GM23338 (cell line): ENCODE results near the gene CACNA2D1.

ENCODE experiments used
- CREB1 ChIP-seq: fragments of 250-450 bp; sonication (Bioruptor Pico); IDR thresholded peaks from 2 replicates; pipeline ENCODE4 v1.5.0; 2020; ENCODE audit warnings: low read depth, mild to moderate bottlenecking, moderate library complexity
- CTCF ChIP-seq, 2 experiments: fragments of 200-600 bp in 1 of 2; sonication (generic) in 1 of 2; conservative IDR thresholded peaks; 2 replicates each; pipeline versions ENCODE4 v1.5.1 to v1.6.1; 2016 to 2017; ENCODE audit warnings: antibody characterized with exemption in 2 of 2, low read depth in 2 of 2, mild to moderate bottlenecking in 2 of 2, moderate library complexity in 1 of 2
- EZH2 ChIP-seq: fragments of 200-600 bp; sonication (generic); IDR thresholded peaks from one replicate; pipeline ENCODE4 v1.8.0; 2017; ENCODE audit warnings: antibody characterized with exemption, mild to moderate bottlenecking, low read depth; ENCODE audit not compliant: unreplicated experiment

DNA sequence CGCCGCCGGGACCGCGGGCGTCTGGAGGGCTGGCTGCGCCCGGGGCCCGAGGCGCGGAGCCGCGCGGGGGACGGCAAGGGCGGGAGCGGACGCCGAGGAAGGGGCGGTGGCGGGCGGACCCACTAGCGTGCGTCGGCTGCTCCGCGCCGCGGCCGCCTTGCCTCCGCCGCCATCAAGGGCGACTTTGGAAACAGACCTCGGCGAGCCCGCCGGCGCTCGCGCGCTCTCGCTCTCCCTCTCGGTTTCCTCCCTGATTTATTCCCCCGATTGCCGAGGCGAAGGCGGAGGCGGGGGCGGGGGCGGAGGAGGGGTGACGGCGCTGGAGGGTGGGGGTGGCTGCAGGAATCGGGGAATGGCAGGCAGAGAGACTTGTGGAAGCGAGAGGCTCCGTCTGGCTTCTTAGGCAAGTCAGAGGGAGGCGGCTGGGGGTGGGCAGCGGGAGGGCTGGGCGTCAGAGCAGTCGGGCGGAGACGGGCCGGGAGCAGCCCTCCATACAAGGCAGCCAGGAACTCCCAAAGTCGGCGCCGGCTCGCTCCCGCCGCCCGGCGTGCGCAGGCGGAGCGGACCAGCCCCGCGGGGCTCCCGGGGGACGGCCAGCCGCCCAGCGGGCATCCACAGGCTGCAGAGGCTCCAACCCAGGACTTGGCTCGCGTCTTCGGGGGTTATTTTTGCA, at the start of gene CACNA2D1:
- no peak for TF ChIP-seq CTCF (conservative IDR thresholded peaks at IDR 0.05; ENCODE audit: low read depth in 2 of 2)
- no peak for TF ChIP-seq EZH2
- no peak for TF ChIP-seq CREB1
